NCI-H2196 treated with DMSO at 0.1 percent for 48 hours (cell line): ENCODE data around the gene LRRFIP1.
"Not testable (repeated sequence)": the region's sequence is repeated elsewhere in the genome, so short reads cannot be mapped to it uniquely, and the experiment has no call there.

ENCODE experiments used
- DNase-seq: peaks from one replicate; lab custom pipeline; 2025; ENCODE audit not compliant: unreplicated experiment; lab: John Stamatoyannopoulos, UW

Gene LRRFIP1

DNA sequence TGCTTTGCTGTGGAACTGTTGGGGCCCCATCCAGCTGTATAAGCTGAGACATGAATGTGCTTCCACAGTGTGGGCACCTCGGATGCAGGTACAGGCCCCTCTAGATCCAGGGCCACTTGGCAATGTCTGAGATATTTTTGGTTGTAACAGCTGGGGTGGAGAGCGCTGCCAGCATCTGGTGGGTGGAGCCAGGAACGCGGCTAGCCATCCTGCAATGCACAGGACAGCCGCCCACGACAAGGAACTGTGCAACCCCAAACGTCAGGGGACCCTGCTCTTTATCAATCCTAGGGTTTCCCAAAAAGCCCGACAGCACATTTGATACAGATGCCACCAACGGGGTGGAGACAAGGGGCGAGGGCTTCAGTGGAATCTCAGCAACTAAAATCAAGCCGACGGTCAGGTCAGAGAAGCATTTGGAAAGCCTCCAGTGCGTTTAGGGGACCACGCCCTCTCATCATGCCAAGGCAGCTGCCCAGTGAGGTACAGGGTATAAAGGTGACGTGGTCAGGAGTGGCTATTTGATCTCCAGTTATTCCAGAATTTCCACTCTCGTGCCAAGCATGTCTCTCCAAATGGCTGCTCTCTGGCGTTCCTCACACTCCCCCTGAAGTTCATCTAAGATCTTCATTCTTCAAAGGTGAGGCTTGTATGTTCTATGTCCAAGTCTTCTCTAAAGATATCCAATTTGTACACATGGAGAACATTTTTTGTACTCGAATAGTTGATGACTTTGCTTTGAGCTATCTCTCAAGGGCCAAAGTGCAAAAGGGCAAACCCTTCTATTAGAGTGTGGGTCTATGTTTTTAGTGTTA lies 55.7 kb downstream of the LRRFIP1 start:
- DNase-seq = no peak

DNA sequence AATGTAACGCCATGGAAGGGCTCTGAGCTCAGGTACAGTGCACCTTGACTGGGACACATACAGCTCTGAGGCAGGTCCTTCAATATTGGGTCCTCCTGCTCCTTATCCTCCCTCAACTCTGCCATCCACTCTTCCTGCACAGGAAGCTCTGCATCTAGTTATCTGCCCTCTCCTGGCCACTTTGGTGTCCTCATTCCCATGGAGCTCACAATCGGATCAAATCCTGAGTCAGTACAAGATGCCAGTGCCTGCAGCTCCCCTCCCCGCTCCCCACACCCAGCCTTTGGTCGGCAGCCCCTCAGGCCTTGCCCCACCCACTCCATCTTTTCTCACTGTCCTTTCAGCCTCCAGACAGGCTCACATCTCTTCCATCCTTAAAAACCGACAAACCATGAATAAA lies 58.0 kb downstream of the LRRFIP1 start:
- no peak for DNase-seq

DNA sequence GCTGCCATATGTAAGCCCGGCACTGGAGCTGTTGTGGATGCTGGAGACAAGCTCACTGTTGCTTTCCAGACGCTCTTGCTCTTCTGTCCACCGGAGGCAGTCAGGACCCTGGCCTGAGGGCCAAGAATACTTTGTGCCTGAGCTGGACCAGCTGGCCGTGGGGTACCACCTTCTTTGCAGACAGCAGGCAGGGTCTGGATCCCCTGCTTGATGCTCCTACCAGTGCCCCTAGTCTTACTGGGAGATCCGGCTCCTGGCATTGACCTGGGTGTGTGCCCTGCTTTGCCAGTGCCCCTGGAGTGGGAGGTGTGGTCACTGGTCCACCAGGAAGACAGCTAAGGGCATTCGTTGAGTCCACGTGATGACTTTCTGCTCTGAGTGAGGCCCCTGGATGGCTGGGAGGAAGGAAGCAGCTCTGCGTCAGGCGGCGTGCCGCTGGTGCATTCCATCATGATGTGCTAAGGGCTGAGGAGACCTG lies 59.3 kb downstream of the LRRFIP1 start:
- no peak for DNase-seq

- no peak for DNase-seq
Observed at GRCh38 chr2:237688081-237688480, 60.7 kb downstream of the LRRFIP1 start.

GRCh38 chr2:237688541-237688940 lies 61.2 kb downstream of the LRRFIP1 start:
- not testable (repeated sequence) for DNase-seq

DNA sequence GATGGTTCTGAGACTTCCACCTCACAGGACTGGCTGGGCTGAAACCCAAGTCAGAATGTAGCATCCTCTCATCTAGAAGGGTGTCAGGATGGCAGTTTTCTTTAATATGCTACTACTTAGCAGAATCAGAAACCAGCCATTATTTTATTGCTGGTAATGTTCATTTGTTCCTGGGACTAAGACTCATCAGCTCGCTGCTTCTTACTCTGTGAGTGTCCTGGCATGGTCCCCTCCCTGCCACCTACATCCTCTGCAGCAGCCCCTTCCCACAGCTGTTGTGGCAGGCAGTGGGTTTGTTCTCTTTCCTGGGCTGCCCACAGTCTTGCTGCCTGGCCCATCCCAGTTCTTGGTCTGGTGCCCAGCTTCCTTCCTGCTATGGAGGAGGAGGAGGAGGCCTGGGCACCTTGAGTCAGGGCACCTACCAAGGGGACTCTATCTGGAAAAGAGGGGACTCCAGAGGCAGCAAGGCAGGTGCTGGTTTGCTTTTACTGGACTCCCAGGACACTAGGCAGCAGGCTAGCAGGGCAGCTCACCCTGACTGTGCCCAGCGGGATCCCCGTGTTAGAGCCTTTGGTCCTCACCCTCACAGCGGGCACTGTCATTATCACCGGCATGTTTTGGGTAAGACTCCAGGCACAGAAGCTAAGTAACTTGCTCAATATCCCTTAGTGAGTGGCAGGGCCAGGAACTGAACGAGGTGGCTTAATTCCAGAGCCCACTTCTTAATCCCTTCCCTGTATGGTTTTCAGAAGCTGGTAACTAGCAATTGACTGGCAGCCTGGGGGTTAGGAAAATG lies 62.1 kb downstream of the LRRFIP1 start:
- no peak for DNase-seq

DNA sequence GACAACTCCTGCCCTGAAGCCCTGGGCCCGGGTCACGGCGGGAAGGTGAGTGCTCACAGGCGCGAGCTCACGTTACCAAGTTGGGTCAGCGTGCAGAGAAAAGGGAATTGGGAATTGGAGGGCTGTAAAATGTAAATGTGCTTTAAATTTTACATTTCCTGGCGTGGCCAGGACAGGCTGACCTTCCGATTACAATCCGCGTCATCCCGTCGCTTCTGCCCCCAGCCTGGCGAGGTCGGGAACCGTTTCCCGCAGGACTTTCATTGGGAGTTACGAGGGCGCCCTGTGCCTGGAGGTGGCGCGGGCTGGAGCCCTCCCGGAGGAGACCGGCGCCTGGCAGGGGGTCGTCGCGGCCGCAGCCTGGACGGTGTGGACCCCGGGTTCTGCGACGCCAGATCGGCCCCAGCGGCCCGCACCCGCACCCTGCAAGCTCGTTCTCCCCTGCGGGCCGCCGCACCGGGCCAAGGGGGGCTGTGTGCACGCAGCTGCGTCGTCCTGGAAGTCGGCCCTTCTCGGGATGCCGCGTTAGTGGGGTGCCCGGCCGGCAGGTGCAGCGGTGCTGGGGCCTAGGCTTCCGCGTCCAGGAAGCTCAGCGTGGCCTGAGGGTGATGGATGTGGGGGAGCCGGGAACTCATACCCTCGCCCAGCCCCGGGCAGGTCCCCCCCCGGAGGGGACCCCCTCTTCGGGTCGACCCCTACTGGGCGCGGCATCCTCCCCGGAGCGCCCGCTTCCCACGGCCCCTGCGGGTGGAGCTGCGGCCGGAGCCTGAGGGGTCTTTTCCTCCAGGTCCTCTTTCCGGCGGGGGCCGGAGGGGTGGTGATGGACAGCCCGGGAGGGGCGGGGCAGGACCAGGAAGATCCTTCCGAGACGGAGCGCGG lies 63.9 kb downstream of the LRRFIP1 start:
- DNase-seq = no peak

- peak; percentile 89 for DNase-seq
Observed at GRCh38 chr2:237691908-237692600, 64.7 kb downstream of the LRRFIP1 start.

GRCh38 chr2:237692601-237693290 lies 65.4 kb downstream of the LRRFIP1 start:
- DNase-seq = no peak

- DNase-seq = no peak
Observed at GRCh38 chr2:237693291-237693994, 66.1 kb downstream of the LRRFIP1 start.

DNA sequence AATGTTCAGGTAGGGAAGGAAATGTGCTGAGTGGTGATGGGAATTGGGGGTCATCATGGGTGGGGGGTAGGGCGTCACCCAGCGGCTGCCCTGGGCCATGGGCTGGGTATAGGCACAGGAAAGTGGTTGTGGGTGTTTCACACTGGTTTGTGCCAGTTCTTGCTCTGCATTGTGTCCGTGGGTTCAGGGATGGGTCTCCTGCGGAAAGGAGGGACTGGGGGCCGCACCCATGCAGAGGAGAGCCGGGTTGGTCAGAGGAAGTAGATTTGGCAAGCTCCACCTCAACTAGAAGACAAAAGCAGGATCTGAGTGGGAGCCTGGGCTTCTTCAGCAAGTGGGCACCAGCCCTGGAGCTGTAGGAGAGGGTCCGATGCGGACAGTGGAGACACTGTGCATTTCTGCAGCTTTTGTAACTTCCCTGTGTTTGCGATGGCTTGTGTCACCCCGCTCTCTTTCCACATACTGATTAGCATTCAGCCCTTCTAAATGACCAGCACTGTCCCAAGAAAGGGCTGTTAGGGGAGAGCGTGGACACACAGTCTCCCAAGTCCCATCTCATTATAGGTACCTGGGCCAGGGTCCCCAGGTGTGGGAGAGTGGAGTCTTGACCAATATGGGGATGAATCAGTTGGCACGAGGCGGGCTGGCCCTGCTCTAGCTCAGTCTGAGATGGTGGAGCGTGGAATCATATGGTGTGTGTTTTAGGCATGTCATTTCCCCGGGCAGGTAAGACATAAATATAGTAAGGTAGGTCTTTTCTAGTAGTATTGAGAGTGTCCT lies 67.2 kb downstream of the LRRFIP1 start:
- no peak for DNase-seq

DNA sequence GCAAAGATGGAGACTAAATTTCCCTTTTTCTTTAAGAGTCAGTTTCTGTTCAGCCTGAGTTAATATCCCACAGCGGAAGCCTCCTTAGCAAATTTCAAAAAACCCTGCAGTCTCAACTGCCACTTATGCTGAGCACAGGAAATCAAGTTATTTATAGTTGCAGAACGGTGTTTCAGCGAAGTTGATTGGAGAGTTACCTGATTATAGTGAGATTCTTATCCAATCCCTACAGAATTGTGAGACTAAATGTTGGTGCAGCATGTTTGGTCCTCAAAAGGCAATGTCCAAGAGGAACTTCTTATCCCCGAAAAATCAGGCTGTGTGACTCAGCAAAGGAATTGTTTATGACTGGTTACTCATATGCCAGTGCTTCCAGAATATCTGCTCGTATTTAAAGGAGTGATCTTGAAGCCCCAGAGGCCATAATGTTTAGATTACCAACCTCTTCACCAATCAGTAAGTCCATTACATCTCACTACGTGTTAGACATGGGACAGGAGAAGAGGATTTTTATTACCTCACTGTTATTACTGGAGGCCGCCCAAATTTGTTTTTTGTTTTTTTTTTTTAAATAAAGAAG lies 67.9 kb downstream of the LRRFIP1 start:
- DNase-seq = no peak

DNA sequence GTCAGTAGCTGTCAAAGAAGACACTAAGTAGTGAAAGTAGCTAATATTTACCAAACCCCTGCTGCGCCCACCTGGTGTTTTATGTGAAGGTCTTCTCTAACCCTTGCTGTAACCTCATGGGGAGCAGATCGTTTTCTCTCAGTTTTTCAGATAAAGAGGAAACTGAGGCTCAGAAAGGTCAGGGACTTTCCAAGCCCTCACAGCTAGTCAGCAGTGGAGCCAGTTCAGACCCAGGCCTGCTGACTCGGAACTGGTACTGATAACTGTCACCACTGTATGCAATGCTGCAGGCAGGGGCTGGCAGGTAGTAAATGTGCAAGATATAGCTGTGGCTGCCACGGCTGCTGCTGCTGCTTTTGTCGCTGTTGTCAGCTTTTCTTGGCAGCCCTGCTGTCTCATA lies 69.1 kb downstream of the LRRFIP1 start:
- no peak for DNase-seq

- no peak for DNase-seq
Observed at GRCh38 chr2:237697586-237698357, 70.4 kb downstream of the LRRFIP1 start.

DNA sequence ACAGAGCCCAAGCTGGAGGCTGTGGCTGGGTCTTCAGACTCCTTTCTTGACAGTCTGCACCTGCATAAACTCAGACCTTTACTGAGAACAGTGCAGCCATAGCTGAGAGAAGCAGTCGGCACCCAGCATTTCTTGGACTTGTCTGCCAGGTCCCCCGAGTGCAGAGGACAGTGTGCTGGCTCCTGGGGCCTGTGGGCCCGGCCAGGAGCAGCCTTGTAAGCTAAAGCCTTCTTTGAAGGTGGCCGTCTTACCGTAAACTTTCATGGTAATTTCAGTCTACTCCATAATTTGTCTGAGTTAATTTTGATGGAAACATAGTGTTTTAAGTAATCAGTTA lies 70.9 kb downstream of the LRRFIP1 start:
- no peak for DNase-seq

DNA sequence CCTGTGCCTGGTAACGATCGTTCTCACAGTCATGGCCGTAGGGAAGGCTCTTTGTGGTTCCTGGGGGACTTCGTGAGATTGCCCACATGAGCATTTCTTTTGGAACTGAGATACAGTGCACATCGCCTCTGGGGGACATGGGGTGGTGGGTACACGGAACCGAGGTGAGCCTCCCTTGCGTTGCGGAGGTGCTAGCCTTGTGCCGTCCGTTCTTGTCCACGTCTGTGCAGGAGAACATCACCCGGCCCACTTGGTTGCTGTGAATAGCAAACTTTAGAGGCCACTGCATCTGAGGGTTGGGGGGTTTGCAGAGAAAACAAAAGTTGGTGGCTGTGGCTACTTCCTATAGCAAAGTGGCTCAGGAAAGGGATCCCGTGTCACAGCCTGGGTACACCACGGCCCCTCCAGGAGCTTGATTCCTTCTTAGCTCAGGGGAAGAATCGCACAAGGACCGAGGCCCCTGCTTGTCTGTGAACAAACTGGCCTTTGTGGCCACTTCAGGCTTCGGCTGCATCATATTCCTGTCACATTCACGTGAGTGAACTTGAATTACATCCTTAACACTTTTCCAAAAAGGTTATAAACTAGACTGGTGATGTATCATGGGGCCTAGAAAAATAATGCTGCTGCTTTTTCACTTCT lies 72.6 kb downstream of the LRRFIP1 start:
- DNase-seq = no peak

DNA sequence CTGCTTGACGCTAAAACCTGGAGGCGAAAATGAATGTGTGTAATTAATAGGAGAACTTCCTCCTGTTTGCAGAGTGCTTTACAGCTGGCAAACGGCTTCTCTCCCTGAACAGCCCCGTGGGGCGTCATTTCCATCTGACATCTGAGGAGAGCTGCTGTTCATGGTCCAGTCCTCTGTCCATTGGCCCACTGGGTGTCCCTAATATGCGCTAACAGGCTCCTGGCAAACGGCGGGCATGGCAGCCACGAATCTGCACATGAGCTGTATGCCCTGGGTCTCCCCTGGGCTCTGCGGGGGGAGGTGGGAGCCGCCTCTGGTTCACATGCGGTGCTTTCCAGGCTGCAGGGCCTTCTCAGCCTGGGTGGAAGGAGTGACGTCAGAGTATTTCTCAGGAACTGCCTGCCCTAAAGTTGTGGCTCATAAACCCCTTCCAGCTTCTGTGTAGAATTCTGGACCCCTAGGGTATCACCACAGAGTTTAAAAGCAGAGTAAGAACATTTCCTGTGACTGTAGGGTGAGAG lies 73.2 kb downstream of the LRRFIP1 start:
- DNase-seq = peak; percentile 64
